GM12891 (cell line): Measurements from ENCODE around the gene GON4L.

Source experiments
- DNase-seq: peaks from one replicate; pipeline ENCODE4 v3.0.0; 2011; ENCODE audit warnings: low spot score; ENCODE audit not compliant: insufficient read length
- FAIRE-seq: peaks from 2 replicates; lab custom pipeline; 2011; peaks lifted over from hg19 to GRCh38; lab: Jason Lieb, UNC
- PAX5 ChIP-seq: IDR thresholded peaks from 2 replicates; pipeline ENCODE4 v1.6.1; 2011; ENCODE audit warnings: low read length, moderate library complexity, mild to moderate bottlenecking; ENCODE audit not compliant: insufficient read depth, severe bottlenecking
- POLR2A ChIP-seq: IDR thresholded peaks from 2 replicates; pipeline ENCODE4 v1.6.1; 2011; ENCODE audit warnings: low read depth, low read length, control low read depth
- POLR2AphosphoS5 ChIP-seq: IDR thresholded peaks from 2 replicates; pipeline ENCODE4 v1.6.1; 2011; ENCODE audit warnings: low read depth, low read length, control low read depth
- POU2F2 ChIP-seq: IDR thresholded peaks from 2 replicates; pipeline ENCODE4 v1.6.1; 2011; ENCODE audit warnings: low read depth, mild to moderate bottlenecking, control low read depth, low read length, moderate library complexity
- SPI1 ChIP-seq: IDR thresholded peaks from 2 replicates; pipeline ENCODE4 v1.6.1; 2011; ENCODE audit warnings: low read depth, low read length, control low read depth
- TAF1 ChIP-seq: IDR thresholded peaks from 2 replicates; pipeline ENCODE4 v1.6.1; 2011; ENCODE audit warnings: low read depth, low read length, control low read depth

Gene GON4L

DNA sequence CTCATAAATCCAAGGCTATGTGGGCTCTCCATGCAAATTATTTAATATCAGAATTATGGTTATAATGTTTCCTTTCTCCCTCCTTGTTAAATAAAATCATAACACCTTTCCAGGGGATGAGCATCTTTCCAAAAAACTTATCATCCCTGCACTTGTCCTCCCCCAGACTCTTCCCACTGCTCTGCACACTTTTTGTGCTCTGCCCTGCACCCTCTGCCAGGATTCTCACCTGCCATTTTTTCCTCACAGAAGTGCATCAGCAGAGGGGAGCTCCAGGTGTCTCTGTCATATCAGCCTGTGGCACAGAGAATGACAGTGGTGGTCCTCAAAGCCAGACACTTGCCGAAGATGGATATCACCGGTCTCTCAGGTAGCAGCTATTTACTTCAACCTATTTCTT is 23.2 kb upstream of the GON4L start:
- no peak for FAIRE-seq
- no peak for DNase-seq
- TF ChIP-seq POU2F2 (no peak), TAF1 (no peak), POLR2A (no peak), POLR2AphosphoS5 (no peak), SPI1 (no peak), PAX5 (no peak)

DNA sequence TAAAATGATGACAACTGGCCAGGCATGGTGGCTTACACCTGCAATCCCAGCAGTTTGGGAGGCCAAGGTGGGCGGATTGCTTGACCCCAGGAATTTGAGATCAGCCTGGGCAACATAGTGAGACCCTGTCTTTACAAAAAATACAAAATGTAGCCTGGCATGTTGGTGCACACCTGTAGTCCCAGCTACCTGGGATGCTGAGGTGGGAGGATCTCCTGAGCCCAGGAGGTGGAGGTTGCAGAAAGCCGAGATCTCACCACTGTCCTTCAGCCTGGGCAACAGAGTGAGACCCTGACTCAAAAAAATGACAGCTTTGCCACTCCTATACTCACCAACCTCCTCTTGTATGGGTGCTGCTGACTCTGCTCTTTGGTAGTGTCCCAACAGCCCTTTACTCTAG is 20.9 kb upstream of the GON4L start:
- FAIRE-seq (no peak), DNase-seq (no peak)
- no peak for TF ChIP-seq POU2F2
- no peak for TF ChIP-seq POLR2AphosphoS5
- TF ChIP-seq SPI1, result no peak
- no peak for TF ChIP-seq TAF1
- no peak for TF ChIP-seq POLR2A
- no peak for TF ChIP-seq PAX5

DNA sequence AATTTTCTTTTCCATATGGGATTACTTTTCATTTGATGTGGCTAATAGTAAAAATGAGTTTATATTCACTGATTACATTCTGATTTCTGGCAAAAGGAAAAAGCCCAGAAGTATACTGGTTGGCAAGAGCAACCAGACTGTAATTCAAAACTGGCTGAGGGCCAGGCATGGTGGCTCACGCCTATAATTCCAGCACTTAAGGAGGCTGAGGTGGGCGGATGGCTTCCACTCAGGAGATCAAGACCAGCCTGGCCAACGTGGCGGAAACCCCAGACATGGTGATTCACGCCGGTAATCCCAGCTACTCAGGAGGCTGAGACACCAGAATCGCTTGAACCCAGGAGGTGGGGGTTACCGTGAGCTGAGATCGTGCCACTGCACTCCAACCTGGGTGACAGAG is 16.8 kb upstream of the GON4L start:
- FAIRE-seq (no peak), DNase-seq (no peak)
- TF ChIP-seq PAX5, result no peak
- TF ChIP-seq SPI1, result no peak
- TF ChIP-seq POLR2A, result no peak
- TF ChIP-seq TAF1, result no peak
- TF ChIP-seq POLR2AphosphoS5, result no peak
- no peak for TF ChIP-seq POU2F2

- TF ChIP-seq TAF1 (no peak), SPI1 (no peak), POLR2A (no peak), PAX5 (no peak), POLR2AphosphoS5 (no peak), POU2F2 (no peak)
- DNase-seq (no peak), FAIRE-seq (no peak)
Measured at GRCh38 chr1:155872527-155872926, 15.5 kb upstream of the GON4L start.

DNA sequence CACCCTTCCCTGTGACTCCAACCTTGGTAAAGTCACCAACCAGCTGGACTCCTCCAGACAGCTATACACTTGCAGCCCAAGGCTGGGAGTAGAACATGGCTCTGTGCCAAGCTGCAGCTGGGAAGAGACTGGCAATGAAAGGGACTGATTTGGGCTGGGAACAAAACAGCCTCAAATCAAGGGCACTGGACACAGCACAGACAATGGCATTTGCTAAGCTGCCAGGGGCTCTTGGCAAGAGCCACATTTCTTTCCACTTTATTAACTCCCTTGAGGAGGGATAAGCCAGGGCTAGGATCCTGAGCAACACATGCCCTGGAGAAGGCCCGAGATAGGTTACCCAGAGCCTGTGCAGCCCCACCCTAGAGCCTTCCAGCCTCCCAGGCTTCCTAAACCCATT is 14.4 kb upstream of the GON4L start:
- no peak for FAIRE-seq
- DNase-seq, result no peak
- TF ChIP-seq PAX5, result no peak
- TF ChIP-seq POLR2AphosphoS5, result no peak
- no peak for TF ChIP-seq POU2F2
- TF ChIP-seq POLR2A, result no peak
- TF ChIP-seq SPI1, result no peak
- TF ChIP-seq TAF1, result no peak

- no peak for FAIRE-seq
- no peak for TF ChIP-seq POLR2A
- TF ChIP-seq SPI1, result no peak
- no peak for TF ChIP-seq POLR2AphosphoS5
- no peak for TF ChIP-seq POU2F2
- DNase-seq, result no peak
Measured at GRCh38 chr1:155867766-155868165, 10.8 kb upstream of the GON4L start.

- DNase-seq, result no peak
- TF ChIP-seq POU2F2, result no peak
- no peak for TF ChIP-seq POLR2A
- no peak for TF ChIP-seq PAX5
- no peak for TF ChIP-seq TAF1
- TF ChIP-seq SPI1, result no peak
- TF ChIP-seq POLR2AphosphoS5, result no peak
- no peak for FAIRE-seq
Measured at GRCh38 chr1:155864393-155864792, 7.4 kb upstream of the GON4L start.

- TF ChIP-seq POLR2AphosphoS5 (no peak), SPI1 (no peak), POU2F2 (no peak), POLR2A (no peak), PAX5 (no peak)
- DNase-seq (no peak), FAIRE-seq (no peak)
Measured at GRCh38 chr1:155861896-155862295, 4.9 kb upstream of the GON4L start.

- DNase-seq (no peak), FAIRE-seq (peak; percentile 28)
- TF ChIP-seq POLR2AphosphoS5, result no peak
- no peak for TF ChIP-seq SPI1
- TF ChIP-seq TAF1, result no peak
- no peak for TF ChIP-seq PAX5
- TF ChIP-seq POLR2A, result no peak
- no peak for TF ChIP-seq POU2F2
Measured at GRCh38 chr1:155860970-155861510, 4.0 kb upstream of the GON4L start.

DNA sequence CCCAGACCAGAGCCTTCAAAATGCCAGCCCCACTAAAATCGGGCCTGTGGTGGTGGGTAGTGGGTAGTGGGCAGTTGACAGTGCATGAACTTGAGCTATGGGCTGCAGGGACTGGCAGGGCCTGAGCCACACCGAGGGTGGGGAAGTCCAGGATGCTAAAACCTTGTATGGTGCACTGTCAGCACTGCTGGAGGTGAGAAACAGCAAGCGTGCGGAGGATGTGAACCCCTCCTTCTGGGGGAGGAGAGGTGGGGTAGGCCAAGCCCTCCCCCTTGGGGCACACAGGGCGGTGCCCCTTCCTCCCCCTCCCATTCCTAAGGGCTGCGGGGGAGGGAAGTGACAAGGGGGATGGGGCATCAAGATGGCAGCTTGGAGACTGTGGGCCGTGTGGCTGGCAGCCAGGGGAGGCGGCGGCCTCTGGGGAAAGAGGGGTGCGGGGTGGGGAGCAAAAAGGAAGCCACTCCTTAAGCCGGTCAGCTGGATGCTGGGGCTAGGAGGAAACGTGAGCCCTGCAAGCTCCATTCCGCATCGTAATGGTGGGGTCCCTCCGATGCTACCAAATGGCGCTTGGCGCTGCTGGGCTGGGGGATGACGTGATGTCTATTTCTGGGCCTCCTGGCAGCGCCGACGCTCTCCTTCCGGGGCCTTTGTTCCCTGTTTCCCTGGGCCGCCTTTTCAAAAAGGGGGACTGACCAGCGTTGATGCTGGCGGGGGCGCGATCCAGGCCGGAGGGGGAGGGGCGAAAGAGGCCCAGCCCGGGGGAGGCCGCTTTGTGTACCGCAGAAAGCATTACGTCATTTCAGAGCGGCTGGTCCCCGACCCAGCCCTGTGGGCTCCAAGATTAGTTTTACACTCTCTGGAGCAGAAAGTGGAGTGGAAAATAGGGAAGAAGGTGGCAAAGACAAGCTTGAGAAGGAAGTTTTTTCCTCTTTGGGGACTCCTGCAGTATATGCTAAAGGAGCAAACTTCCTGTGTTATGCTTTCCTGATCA is 3.2 kb upstream of the GON4L start:
- peak; percentile 69 for FAIRE-seq
- TF ChIP-seq POLR2AphosphoS5 (peak; percentile 64; the same call in 1 of the 2 replicates), TAF1 (0 out of 2 replicates have a peak, but pooled peaks have one; percentile 28), POLR2A (peak; percentile 67), SPI1 (no peak), PAX5 (no peak), POU2F2 (no peak)
- DNase-seq, result peak; percentile 46
